ENCODE data around the gene NPC2.

GRCh38 chr14:74441113-74441512 lies 52.0 kb downstream of the NPC2 start:
- TF ChIP-seq TAF1 (IDR thresholded peaks at IDR 0.05; ENCODE audit: borderline replicate concordance, low read depth, low read length) (no peak), POLR2A (IDR thresholded peaks at IDR 0.05; ENCODE audit: low read depth, low read length) (no peak), POLR2AphosphoS5 (IDR thresholded peaks at IDR 0.05; ENCODE audit: low read depth, low read length) (no peak)

All from GM12892 (cell line).